GM23338 (cell line): ENCODE results near the gene MDM2. TPM values are rescaled to one million over a fixed set of nuclear protein-coding genes. Genes with fewer than 3 reads are reported as not detected.
A peak's percentile ranks its signal among the peaks of the same experiment; 100 is the strongest.

Source experiments
- ATAC-seq: fragments of 200-7000 bp; cut with Tn5 transposase; 3 replicates; pipeline ENCODE4 v1.9.1; 2020
- DNase-seq: peaks from one replicate; pipeline ENCODE4 v3.0.0-alpha.2; 2015; ENCODE audit warnings: low spot score
- H2AFZ ChIP-seq: fragments of 200-600 bp; sonication (generic); 2 replicates; pipeline ENCODE4 v1.8.0; 2016; ENCODE audit warnings: antibody characterized with exemption, mild to moderate bottlenecking, moderate library complexity
- H3F3A ChIP-seq: fragments of 200-600 bp; sonication (generic); replicated peaks from 2 replicates; pipeline ENCODE4 v1.8.0; 2017; ENCODE audit warnings: antibody characterized with exemption, mixed run types, low read depth
- H3K27ac ChIP-seq: fragments of 200-600 bp; sonication (generic); 2 replicates; pipeline ENCODE4 v1.6.1; 2016; ENCODE audit warnings: low read depth
- H3K27me3 ChIP-seq: fragments of 200-600 bp; sonication (generic); 2 replicates; pipeline ENCODE4 v1.8.0; 2016; ENCODE audit warnings: mild to moderate bottlenecking, mixed run types, moderate library complexity; ENCODE audit not compliant: insufficient read depth
- H3K36me3 ChIP-seq: fragments of 200-600 bp; sonication (generic); 2 replicates; pipeline ENCODE4 v1.8.0; 2016; ENCODE audit warnings: mild to moderate bottlenecking; ENCODE audit not compliant: insufficient read depth
- H3K4me1 ChIP-seq: fragments of 200-600 bp; sonication (generic); 2 replicates; pipeline ENCODE4 v1.8.0; 2016; ENCODE audit warnings: mild to moderate bottlenecking, moderate library complexity; ENCODE audit not compliant: insufficient read depth
- H3K4me2 ChIP-seq: fragments of 200-600 bp; sonication (generic); 2 replicates; pipeline ENCODE4 v1.7.1; 2017; ENCODE audit warnings: mixed run types
- H3K4me3 ChIP-seq: fragments of 200-600 bp; sonication (generic); 2 replicates; pipeline ENCODE4 v1.6.1; 2016; ENCODE audit warnings: mixed run types
- H3K79me2 ChIP-seq: fragments of 200-600 bp; sonication (generic); replicated peaks from 2 replicates; pipeline ENCODE4 v1.8.0; 2017; ENCODE audit warnings: mild to moderate bottlenecking; ENCODE audit not compliant: insufficient read depth
- H3K9me2 ChIP-seq: fragments of 200-600 bp; sonication (generic); 2 replicates; pipeline ENCODE4 v1.8.0; 2017; ENCODE audit not compliant: insufficient read depth
- H4K20me1 ChIP-seq: fragments of 200-600 bp; sonication (generic); replicated peaks from 2 replicates; pipeline ENCODE4 v1.8.0; 2017; ENCODE audit warnings: mild to moderate bottlenecking; ENCODE audit not compliant: insufficient read depth
- H3K27ac Mint-ChIP-seq: 2 replicates; pipeline ENCODE4 v1.8.0; 2020; ENCODE audit warnings: inconsistent platforms, mild to moderate bottlenecking, moderate library complexity, mixed read lengths
- H3K27me3 Mint-ChIP-seq: 3 replicates; pipeline ENCODE4 v1.8.0; 2022; ENCODE audit warnings: low read depth, mild to moderate bottlenecking, moderate library complexity, mixed read lengths, inconsistent platforms; ENCODE audit not compliant: insufficient read depth, poor library complexity
- H3K36me3 Mint-ChIP-seq: 3 replicates; pipeline ENCODE4 v1.8.0; 2021; ENCODE audit warnings: low read depth, mild to moderate bottlenecking, inconsistent platforms, moderate library complexity, mixed read lengths
- H3K4me1 Mint-ChIP-seq: 3 replicates; pipeline ENCODE4 v1.8.0; 2020; ENCODE audit warnings: mild to moderate bottlenecking, inconsistent platforms, mixed read lengths
- H3K4me3 Mint-ChIP-seq: 3 replicates; pipeline ENCODE4 v1.8.0; 2021; ENCODE audit warnings: moderate library complexity, mild to moderate bottlenecking, inconsistent platforms, mixed read lengths
- H3K9me3 Mint-ChIP-seq: 3 replicates; pipeline ENCODE4 v1.8.0; 2020; ENCODE audit warnings: moderate library complexity, mild to moderate bottlenecking, inconsistent platforms, mixed read lengths
- CREB1 ChIP-seq: fragments of 250-450 bp; sonication (Bioruptor Pico); IDR thresholded peaks from 2 replicates; pipeline ENCODE4 v1.5.0; 2020; ENCODE audit warnings: low read depth, mild to moderate bottlenecking, moderate library complexity
- EZH2 ChIP-seq: fragments of 200-600 bp; sonication (generic); IDR thresholded peaks from one replicate; pipeline ENCODE4 v1.8.0; 2017; ENCODE audit warnings: antibody characterized with exemption, mild to moderate bottlenecking, low read depth; ENCODE audit not compliant: unreplicated experiment
- JUNB ChIP-seq: IDR thresholded peaks from one replicate; pipeline ENCODE4 v1.6.1; 2016; ENCODE audit warnings: antibody characterized with exemption; ENCODE audit not compliant: unreplicated experiment
- NANOG ChIP-seq: IDR thresholded peaks from 2 replicates; pipeline ENCODE4 v1.6.1; 2016; ENCODE audit warnings: antibody characterized with exemption, borderline replicate concordance
- POLR2AphosphoS5 ChIP-seq: IDR thresholded peaks from 2 replicates; pipeline ENCODE4 v1.6.1; 2016; ENCODE audit warnings: antibody characterized with exemption, low read depth
- STAT1 ChIP-seq: IDR thresholded peaks from one replicate; pipeline ENCODE4 v1.6.1; 2016; ENCODE audit warnings: antibody characterized with exemption; ENCODE audit not compliant: unreplicated experiment
- ZNF114 ChIP-seq: fragments of 250-450 bp; sonication (Bioruptor Pico); IDR thresholded peaks from 2 replicates; pipeline ENCODE4 v1.5.0; 2020; ENCODE audit warnings: mild to moderate bottlenecking, moderate library complexity
- polyA plus RNA-seq: library from polyadenylated mRNA; unstranded; fragments of >200 nt; fragmentation: Nextera tagmentation; extraction: Ambion mirVana; gene quantifications from 2 replicates; pipeline ENCODE4 v1.2.1, GENCODE V29; 2016
- total RNA-seq: library from RNA; depleted of rRNA; stranded (reverse); fragments of >200 nt; shearing (Covaris generic); gene quantifications from 2 replicates; pipeline ENCODE4 v1.2.3, GENCODE V29; 2014
- TF ChIP-seq, protein P1 (sequence below), 2 experiments: fragments of 200-600 bp in 1 of 2; sonication (generic) in 1 of 2; conservative IDR thresholded peaks; 2 replicates each; pipeline versions ENCODE4 v1.5.1 to v1.6.1; 2016 to 2017; ENCODE audit warnings: antibody characterized with exemption in 2 of 2, low read depth in 2 of 2, mild to moderate bottlenecking in 2 of 2, moderate library complexity in 1 of 2
- TF ChIP-seq, protein P2 (sequence below): fragments of 250-450 bp; sonication (Bioruptor Pico); IDR thresholded peaks from 2 replicates; pipeline ENCODE4 v1.5.0; 2020; ENCODE audit warnings: mild to moderate bottlenecking, moderate library complexity
- TF ChIP-seq, protein P3 (sequence below): IDR thresholded peaks from 2 replicates; pipeline ENCODE4 v1.6.1; 2016; ENCODE audit warnings: antibody characterized with exemption

MDM2 gene
- total and polyA plus RNA-seq, 2 experiments from 2014 or later: 105 to 136 TPM

- TF ChIP-seq EZH2: no peak
- TF ChIP-seq JUNB: no peak
- TF ChIP-seq POLR2AphosphoS5: no peak
- TF ChIP-seq, protein P1, sequence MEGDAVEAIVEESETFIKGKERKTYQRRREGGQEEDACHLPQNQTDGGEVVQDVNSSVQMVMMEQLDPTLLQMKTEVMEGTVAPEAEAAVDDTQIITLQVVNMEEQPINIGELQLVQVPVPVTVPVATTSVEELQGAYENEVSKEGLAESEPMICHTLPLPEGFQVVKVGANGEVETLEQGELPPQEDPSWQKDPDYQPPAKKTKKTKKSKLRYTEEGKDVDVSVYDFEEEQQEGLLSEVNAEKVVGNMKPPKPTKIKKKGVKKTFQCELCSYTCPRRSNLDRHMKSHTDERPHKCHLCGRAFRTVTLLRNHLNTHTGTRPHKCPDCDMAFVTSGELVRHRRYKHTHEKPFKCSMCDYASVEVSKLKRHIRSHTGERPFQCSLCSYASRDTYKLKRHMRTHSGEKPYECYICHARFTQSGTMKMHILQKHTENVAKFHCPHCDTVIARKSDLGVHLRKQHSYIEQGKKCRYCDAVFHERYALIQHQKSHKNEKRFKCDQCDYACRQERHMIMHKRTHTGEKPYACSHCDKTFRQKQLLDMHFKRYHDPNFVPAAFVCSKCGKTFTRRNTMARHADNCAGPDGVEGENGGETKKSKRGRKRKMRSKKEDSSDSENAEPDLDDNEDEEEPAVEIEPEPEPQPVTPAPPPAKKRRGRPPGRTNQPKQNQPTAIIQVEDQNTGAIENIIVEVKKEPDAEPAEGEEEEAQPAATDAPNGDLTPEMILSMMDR (conservative IDR thresholded peaks at IDR 0.05; ENCODE audit: low read depth in 2 of 2): no peak
- TF ChIP-seq, protein P2, sequence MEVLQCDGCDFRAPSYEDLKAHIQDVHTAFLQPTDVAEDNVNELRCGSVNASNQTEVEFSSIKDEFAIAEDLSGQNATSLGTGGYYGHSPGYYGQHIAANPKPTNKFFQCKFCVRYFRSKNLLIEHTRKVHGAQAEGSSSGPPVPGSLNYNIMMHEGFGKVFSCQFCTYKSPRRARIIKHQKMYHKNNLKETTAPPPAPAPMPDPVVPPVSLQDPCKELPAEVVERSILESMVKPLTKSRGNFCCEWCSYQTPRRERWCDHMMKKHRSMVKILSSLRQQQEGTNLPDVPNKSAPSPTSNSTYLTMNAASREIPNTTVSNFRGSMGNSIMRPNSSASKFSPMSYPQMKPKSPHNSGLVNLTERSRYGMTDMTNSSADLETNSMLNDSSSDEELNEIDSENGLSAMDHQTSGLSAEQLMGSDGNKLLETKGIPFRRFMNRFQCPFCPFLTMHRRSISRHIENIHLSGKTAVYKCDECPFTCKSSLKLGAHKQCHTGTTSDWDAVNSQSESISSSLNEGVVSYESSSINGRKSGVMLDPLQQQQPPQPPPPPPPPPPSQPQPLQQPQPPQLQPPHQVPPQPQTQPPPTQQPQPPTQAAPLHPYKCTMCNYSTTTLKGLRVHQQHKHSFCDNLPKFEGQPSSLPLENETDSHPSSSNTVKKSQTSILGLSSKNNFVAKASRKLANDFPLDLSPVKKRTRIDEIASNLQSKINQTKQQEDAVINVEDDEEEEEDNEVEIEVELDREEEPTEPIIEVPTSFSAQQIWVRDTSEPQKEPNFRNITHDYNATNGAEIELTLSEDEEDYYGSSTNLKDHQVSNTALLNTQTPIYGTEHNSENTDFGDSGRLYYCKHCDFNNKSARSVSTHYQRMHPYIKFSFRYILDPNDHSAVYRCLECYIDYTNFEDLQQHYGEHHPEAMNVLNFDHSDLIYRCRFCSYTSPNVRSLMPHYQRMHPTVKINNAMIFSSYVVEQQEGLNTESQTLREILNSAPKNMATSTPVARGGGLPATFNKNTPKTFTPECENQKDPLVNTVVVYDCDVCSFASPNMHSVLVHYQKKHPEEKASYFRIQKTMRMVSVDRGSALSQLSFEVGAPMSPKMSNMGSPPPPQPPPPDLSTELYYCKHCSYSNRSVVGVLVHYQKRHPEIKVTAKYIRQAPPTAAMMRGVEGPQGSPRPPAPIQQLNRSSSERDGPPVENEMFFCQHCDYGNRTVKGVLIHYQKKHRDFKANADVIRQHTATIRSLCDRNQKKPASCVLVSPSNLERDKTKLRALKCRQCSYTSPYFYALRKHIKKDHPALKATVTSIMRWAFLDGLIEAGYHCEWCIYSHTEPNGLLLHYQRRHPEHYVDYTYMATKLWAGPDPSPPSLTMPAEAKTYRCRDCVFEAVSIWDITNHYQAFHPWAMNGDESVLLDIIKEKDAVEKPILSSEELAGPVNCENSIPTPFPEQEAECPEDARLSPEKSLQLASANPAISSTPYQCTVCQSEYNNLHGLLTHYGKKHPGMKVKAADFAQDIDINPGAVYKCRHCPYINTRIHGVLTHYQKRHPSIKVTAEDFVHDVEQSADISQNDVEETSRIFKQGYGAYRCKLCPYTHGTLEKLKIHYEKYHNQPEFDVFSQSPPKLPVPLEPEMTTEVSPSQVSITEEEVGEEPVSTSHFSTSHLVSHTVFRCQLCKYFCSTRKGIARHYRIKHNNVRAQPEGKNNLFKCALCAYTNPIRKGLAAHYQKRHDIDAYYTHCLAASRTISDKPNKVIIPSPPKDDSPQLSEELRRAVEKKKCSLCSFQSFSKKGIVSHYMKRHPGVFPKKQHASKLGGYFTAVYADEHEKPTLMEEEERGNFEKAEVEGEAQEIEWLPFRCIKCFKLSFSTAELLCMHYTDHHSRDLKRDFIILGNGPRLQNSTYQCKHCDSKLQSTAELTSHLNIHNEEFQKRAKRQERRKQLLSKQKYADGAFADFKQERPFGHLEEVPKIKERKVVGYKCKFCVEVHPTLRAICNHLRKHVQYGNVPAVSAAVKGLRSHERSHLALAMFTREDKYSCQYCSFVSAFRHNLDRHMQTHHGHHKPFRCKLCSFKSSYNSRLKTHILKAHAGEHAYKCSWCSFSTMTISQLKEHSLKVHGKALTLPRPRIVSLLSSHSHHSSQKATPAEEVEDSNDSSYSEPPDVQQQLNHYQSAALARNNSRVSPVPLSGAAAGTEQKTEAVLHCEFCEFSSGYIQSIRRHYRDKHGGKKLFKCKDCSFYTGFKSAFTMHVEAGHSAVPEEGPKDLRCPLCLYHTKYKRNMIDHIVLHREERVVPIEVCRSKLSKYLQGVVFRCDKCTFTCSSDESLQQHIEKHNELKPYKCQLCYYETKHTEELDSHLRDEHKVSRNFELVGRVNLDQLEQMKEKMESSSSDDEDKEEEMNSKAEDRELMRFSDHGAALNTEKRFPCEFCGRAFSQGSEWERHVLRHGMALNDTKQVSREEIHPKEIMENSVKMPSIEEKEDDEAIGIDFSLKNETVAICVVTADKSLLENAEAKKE (CRISPR knock-in tag): no peak
These were observed 36.4 kb downstream of the MDM2 start (continued) for GRCh38 chr12:68844318-68844745.

- no peak overlapping the region for H3K4me3 ChIP-seq
- H3K27ac ChIP-seq: no peak overlapping the region
- ATAC-seq: peak; percentile 35
- H4K20me1 ChIP-seq: 0 out of 2 replicates have a peak, but pooled peaks cover 2% of the 10 kb centered on the region
- no peaks in the 10 kb centered on the region for H3K79me2 ChIP-seq
- no peaks in the 10 kb centered on the region for H3K9me2 ChIP-seq
- H3K4me2 ChIP-seq: no peak overlapping the region
- no peak overlapping the region for H3K4me3 Mint-ChIP-seq
- H3K27me3 Mint-ChIP-seq: no peaks in the 10 kb centered on the region
- no peaks in the 10 kb centered on the region; the same call in 2 of the 3 replicates for H3K9me3 Mint-ChIP-seq
- H3K27me3 ChIP-seq: no peaks in the 10 kb centered on the region
- no peaks in the 10 kb centered on the region for H3F3A ChIP-seq
- no peaks in the 10 kb centered on the region for H3K4me1 Mint-ChIP-seq
- H3K4me1 ChIP-seq: no peaks in the 10 kb centered on the region
- peaks cover 25% of the 10 kb centered on the region for H3K36me3 ChIP-seq
- no peak overlapping the region for H3K27ac Mint-ChIP-seq
- H2AFZ ChIP-seq: no peak overlapping the region
- peaks cover 33% of the 10 kb centered on the region; the same call in 2 of the 3 replicates for H3K36me3 Mint-ChIP-seq
- no peak for DNase-seq
- TF ChIP-seq, protein P1 (conservative IDR thresholded peaks at IDR 0.05; ENCODE audit: low read depth in 2 of 2): no peak
- TF ChIP-seq ZNF114 (CRISPR knock-in tag) (no peak), EZH2 (no peak), STAT1 (no peak), CREB1 (CRISPR knock-in tag) (no peak), NANOG (no peak), JUNB (no peak)
- TF ChIP-seq, protein P3, sequence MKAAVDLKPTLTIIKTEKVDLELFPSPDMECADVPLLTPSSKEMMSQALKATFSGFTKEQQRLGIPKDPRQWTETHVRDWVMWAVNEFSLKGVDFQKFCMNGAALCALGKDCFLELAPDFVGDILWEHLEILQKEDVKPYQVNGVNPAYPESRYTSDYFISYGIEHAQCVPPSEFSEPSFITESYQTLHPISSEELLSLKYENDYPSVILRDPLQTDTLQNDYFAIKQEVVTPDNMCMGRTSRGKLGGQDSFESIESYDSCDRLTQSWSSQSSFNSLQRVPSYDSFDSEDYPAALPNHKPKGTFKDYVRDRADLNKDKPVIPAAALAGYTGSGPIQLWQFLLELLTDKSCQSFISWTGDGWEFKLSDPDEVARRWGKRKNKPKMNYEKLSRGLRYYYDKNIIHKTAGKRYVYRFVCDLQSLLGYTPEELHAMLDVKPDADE: no peak
These were observed 37.1 kb downstream of the MDM2 start for GRCh38 chr12:68844788-68845695.
